Fibroblast of pulmonary artery (primary cell): ENCODE measurements around the gene NKD2.
"Not testable (repeated sequence)": the region's sequence is repeated elsewhere in the genome, so short reads cannot be mapped to it uniquely, and the experiment has no call there.

Experiments used
- DNase-seq: peaks from one replicate; pipeline ENCODE4 v3.0.0-alpha.2; 2010; ENCODE audit warnings: low read depth
- H3K4me3 ChIP-seq: replicated peaks from 2 replicates; pipeline ENCODE4 v1.5.1; 2011; ENCODE audit warnings: low read depth, mild to moderate bottlenecking, control low read depth, low read length, moderate library complexity
- TF ChIP-seq, protein P1 (sequence below): IDR thresholded peaks from 2 replicates; pipeline ENCODE4 v1.5.1; 2011; ENCODE audit warnings: mild to moderate bottlenecking, control low read depth, low read length, inconsistent platforms; ENCODE audit errors: missing control alignments

Gene NKD2

GRCh38 chr5:966941-967340 lies 41.7 kb upstream of the NKD2 start:
- no peak overlapping the region for H3K4me3 ChIP-seq
- TF ChIP-seq, protein P1, sequence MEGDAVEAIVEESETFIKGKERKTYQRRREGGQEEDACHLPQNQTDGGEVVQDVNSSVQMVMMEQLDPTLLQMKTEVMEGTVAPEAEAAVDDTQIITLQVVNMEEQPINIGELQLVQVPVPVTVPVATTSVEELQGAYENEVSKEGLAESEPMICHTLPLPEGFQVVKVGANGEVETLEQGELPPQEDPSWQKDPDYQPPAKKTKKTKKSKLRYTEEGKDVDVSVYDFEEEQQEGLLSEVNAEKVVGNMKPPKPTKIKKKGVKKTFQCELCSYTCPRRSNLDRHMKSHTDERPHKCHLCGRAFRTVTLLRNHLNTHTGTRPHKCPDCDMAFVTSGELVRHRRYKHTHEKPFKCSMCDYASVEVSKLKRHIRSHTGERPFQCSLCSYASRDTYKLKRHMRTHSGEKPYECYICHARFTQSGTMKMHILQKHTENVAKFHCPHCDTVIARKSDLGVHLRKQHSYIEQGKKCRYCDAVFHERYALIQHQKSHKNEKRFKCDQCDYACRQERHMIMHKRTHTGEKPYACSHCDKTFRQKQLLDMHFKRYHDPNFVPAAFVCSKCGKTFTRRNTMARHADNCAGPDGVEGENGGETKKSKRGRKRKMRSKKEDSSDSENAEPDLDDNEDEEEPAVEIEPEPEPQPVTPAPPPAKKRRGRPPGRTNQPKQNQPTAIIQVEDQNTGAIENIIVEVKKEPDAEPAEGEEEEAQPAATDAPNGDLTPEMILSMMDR, result no peak
- DNase-seq, result no peak

GRCh38 chr5:968881-969280 lies 39.7 kb upstream of the NKD2 start:
- DNase-seq, result no peak
- H3K4me3 ChIP-seq, result no peak overlapping the region
- TF ChIP-seq, protein P1, result no peak

DNA sequence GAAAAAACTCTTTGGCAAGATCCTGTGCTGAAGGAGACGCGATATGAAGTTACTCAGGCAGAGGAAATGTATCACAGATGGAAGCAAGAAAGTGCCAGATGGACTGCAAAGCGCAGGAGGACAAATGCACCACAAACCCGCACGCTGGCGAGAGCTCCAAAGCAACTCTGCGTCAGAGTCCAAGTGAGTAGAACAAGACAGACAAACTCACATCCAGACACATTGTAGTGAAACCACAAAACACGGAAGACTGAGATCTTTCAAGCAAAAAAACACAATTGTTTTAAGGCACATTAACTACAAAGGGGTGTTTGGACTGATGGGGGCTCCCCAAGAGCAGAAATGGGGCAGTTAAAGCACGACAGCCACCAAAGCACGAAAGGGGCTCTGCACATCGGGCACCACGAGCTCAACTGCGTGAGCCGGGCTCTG lies 39.2 kb upstream of the NKD2 start:
- TF ChIP-seq, protein P1, result no peak
- H3K4me3 ChIP-seq, result no peak overlapping the region
- peak; percentile 85 for DNase-seq

DNA sequence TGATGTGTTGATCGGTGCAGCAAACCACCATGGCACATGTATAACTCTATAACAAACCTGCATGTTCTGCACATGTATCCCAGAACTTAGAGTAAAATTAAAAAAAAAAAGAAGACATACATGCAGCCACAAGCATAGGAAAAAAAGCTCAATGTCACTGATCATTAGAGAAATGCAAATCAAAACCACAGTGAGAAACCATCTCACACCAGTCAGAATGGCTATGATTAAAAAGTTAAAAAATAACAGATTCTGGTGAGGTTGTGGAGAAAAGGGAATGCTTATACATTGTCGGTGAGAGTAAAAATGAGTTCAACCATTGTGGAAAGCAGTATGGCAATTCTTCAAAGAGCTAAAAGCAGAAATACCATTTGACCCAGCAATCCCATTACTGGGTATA lies 36.0 kb upstream of the NKD2 start:
- DNase-seq, H3K4me3 ChIP-seq: not testable (repeated sequence)

GRCh38 chr5:976849-977751 lies 31.5 kb upstream of the NKD2 start:
- no peak overlapping the region for H3K4me3 ChIP-seq
- no peak for DNase-seq
- TF ChIP-seq, protein P1, result no peak

- H3K4me3 ChIP-seq, result no peak overlapping the region
- DNase-seq, result no peak
- TF ChIP-seq, protein P1, result no peak
Measured at GRCh38 chr5:978054-978453, 30.5 kb upstream of the NKD2 start.

GRCh38 chr5:978693-979092 lies 29.9 kb upstream of the NKD2 start:
- TF ChIP-seq, protein P1, result no peak
- DNase-seq, result no peak

More at GRCh38 chr5:978693-979092, 29.9 kb upstream of the NKD2 start:
- H3K4me3 ChIP-seq, result no peak overlapping the region
